Measurements from ENCODE around the gene NVL.

The NVL gene

DNA sequence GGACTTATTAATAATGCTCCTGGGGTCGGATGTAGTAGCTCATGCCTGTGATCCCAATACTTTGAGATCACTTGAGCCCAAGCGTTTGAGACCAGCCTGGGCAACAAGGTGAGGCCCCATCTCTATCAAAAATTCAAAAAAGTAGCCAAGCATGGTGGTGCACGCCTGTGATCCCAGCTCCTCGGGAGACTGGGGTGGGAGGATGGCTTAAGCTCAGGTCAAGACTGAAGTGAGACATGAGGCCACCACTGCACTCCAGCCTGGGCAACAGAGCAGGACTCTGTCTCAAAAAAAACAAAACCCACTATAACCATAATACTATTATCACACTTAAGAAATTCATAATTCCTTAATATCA, 148.5 kb downstream of the NVL start:
- Histone ChIP-seq H3K4me1 (ENCODE audit: insufficient read depth, low read length) (peaks cover 29% of the 10 kb centered on the region), H3K27ac (ENCODE audit: low read length) (no peak overlapping the region), H3K36me3 (ENCODE audit: insufficient read depth, low read length) (peaks cover 5% of the 10 kb centered on the region; the same call in 1 of the 2 replicates), H3K9ac (ENCODE audit: low read depth, low read length) (no peak overlapping the region), H3K9me3 (ENCODE audit: insufficient read depth, low read length, severe bottlenecking) (no peaks in the 10 kb centered on the region), H3K79me2 (ENCODE audit: insufficient read depth, low read length) (peaks cover 34% of the 10 kb centered on the region), H4K20me1 (ENCODE audit: insufficient read depth, low read length) (peaks cover 7% of the 10 kb centered on the region), H3K4me3 (ENCODE audit: low read depth in 1 of 2, low read length in 2 of 2) (no peak overlapping the region), H3K4me2 (ENCODE audit: insufficient read depth, low read length) (no peak overlapping the region), H3K27me3 (ENCODE audit: insufficient read depth, low read length, poor library complexity) (no peaks in the 10 kb centered on the region), H2AFZ (ENCODE audit: low read depth, low read length) (no peak overlapping the region)
- ATAC-seq (ENCODE audit: insufficient read depth, low read depth) (no peak), DNase-seq (no peak)
- TF ChIP-seq EZH2 (IDR thresholded peaks at IDR 0.05; ENCODE audit: borderline replicate concordance, low read depth, low read length, severe bottlenecking) = no peak
- TF ChIP-seq, protein P1, sequence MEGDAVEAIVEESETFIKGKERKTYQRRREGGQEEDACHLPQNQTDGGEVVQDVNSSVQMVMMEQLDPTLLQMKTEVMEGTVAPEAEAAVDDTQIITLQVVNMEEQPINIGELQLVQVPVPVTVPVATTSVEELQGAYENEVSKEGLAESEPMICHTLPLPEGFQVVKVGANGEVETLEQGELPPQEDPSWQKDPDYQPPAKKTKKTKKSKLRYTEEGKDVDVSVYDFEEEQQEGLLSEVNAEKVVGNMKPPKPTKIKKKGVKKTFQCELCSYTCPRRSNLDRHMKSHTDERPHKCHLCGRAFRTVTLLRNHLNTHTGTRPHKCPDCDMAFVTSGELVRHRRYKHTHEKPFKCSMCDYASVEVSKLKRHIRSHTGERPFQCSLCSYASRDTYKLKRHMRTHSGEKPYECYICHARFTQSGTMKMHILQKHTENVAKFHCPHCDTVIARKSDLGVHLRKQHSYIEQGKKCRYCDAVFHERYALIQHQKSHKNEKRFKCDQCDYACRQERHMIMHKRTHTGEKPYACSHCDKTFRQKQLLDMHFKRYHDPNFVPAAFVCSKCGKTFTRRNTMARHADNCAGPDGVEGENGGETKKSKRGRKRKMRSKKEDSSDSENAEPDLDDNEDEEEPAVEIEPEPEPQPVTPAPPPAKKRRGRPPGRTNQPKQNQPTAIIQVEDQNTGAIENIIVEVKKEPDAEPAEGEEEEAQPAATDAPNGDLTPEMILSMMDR (IDR thresholded peaks at IDR 0.05; ENCODE audit: borderline replicate concordance, extremely low read depth, low read length, poor library complexity, severe bottlenecking) = no peak

DNA sequence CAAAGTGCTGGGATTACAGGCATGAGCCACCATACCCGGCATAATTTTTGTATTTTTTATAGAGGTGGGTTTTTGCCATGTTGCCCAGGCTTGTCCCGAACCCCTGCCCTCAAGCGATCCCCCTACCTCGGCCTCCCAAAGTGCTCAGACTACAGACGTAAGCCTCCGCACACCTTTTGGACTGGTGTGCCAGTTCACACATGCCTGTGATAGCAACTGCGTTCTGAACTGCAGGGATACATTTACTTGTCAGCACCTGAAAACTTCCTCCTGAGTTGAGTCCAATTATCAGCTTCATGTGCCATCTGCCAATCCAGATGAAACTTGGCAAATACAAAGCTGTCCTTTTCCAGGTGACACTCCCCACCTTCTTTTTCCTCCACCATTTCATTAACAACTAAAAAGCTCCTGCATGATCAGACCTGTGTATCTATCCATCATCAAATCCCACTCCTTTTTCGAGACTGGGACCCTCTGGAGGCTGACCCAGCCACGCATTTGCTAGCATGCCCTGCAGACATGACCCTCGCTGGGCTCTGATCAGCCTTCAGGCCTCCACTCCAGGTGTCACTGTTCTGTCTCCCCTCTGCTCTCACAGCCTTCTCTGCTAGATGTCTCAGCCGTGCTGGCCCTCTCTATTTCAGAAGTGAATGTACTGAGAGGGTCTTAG, 149.1 kb downstream of the NVL start:
- Histone ChIP-seq H4K20me1 (ENCODE audit: insufficient read depth, low read length) (peaks cover 7% of the 10 kb centered on the region), H3K36me3 (ENCODE audit: insufficient read depth, low read length) (peaks cover 5% of the 10 kb centered on the region; the same call in 1 of the 2 replicates), H2AFZ (ENCODE audit: low read depth, low read length) (no peak overlapping the region), H3K9ac (ENCODE audit: low read depth, low read length) (no peak overlapping the region), H3K4me2 (ENCODE audit: insufficient read depth, low read length) (no peak overlapping the region), H3K27ac (ENCODE audit: low read length) (no peak overlapping the region), H3K4me3 (ENCODE audit: low read depth in 1 of 2, low read length in 2 of 2) (no peak overlapping the region), H3K79me2 (ENCODE audit: insufficient read depth, low read length) (peaks cover 29% of the 10 kb centered on the region), H3K4me1 (ENCODE audit: insufficient read depth, low read length) (peaks cover 29% of the 10 kb centered on the region), H3K27me3 (ENCODE audit: insufficient read depth, low read length, poor library complexity) (no peaks in the 10 kb centered on the region), H3K9me3 (ENCODE audit: insufficient read depth, low read length, severe bottlenecking) (no peaks in the 10 kb centered on the region)
- ATAC-seq (ENCODE audit: insufficient read depth, low read depth) (no peak), DNase-seq (no peak)
- TF ChIP-seq, protein P1 (IDR thresholded peaks at IDR 0.05; ENCODE audit: borderline replicate concordance, extremely low read depth, low read length, poor library complexity, severe bottlenecking) = no peak
- TF ChIP-seq EZH2 (IDR thresholded peaks at IDR 0.05; ENCODE audit: borderline replicate concordance, low read depth, low read length, severe bottlenecking) = no peak

- TF ChIP-seq, protein P1 (IDR thresholded peaks at IDR 0.05; ENCODE audit: borderline replicate concordance, extremely low read depth, low read length, poor library complexity, severe bottlenecking) = no peak
- no peak for TF ChIP-seq EZH2 (IDR thresholded peaks at IDR 0.05; ENCODE audit: borderline replicate concordance, low read depth, low read length, severe bottlenecking)
- Histone ChIP-seq H3K27me3 (ENCODE audit: insufficient read depth, low read length, poor library complexity) (no peaks in the 10 kb centered on the region), H3K79me2 (ENCODE audit: insufficient read depth, low read length) (peaks cover 9% of the 10 kb centered on the region), H3K9me3 (ENCODE audit: insufficient read depth, low read length, severe bottlenecking) (no peaks in the 10 kb centered on the region), H2AFZ (ENCODE audit: low read depth, low read length) (no peak overlapping the region), H3K36me3 (ENCODE audit: insufficient read depth, low read length) (no peaks in the 10 kb centered on the region; the same call in 1 of the 2 replicates), H3K9ac (ENCODE audit: low read depth, low read length) (no peak overlapping the region), H4K20me1 (ENCODE audit: insufficient read depth, low read length) (peaks cover 2% of the 10 kb centered on the region; the same call in 1 of the 2 replicates), H3K27ac (ENCODE audit: low read length) (no peak overlapping the region), H3K4me1 (ENCODE audit: insufficient read depth, low read length) (peaks cover 13% of the 10 kb centered on the region), H3K4me3 (ENCODE audit: low read depth in 1 of 2, low read length in 2 of 2) (no peak overlapping the region), H3K4me2 (ENCODE audit: insufficient read depth, low read length) (no peak overlapping the region)
- no peak for ATAC-seq (ENCODE audit: insufficient read depth, low read depth)
- DNase-seq = no peak
Measured at GRCh38 chr1:224178894-224179293, 151.1 kb downstream of the NVL start.

All from DND-41 (cell line).